ENCODE results near the gene RALY. TPM values are rescaled to one million over a fixed set of nuclear protein-coding genes. Genes with fewer than 3 reads are reported as not detected.
"Not testable (repeated sequence)": the region's sequence is repeated elsewhere in the genome, so short reads cannot be mapped to it uniquely, and the experiment has no call there.

Gene RALY
- total RNA-seq, 1 experiment from 2014 or later = 164 TPM

- Histone ChIP-seq H3K27me3 (ENCODE audit: control insufficient read depth, insufficient read depth, low read length) (no peaks in the 10 kb centered on the region), H3K36me3 (replicated peaks; ENCODE audit: control insufficient read depth, insufficient read depth, low read length) (no peaks in the 10 kb centered on the region), H3K4me3 (ENCODE audit: insufficient read depth, low read depth, low read length) (no peak overlapping the region)
- no peak for DNase-seq
These were observed 121.5 kb downstream of the RALY start for GRCh38 chr20:34115232-34115631.

- Histone ChIP-seq H3K27me3 (ENCODE audit: control insufficient read depth, insufficient read depth, low read length) (no peaks in the 10 kb centered on the region), H3K4me3 (ENCODE audit: insufficient read depth, low read depth, low read length) (no peak overlapping the region), H3K36me3 (replicated peaks; ENCODE audit: control insufficient read depth, insufficient read depth, low read length) (no peaks in the 10 kb centered on the region)
- no peak for DNase-seq
These were observed 126.5 kb downstream of the RALY start for GRCh38 chr20:34120213-34120612.

- H3K4me3 ChIP-seq (ENCODE audit: insufficient read depth, low read depth, low read length) = no peak overlapping the region
These were observed 128.7 kb downstream of the RALY start for GRCh38 chr20:34122274-34122980.

DNA sequence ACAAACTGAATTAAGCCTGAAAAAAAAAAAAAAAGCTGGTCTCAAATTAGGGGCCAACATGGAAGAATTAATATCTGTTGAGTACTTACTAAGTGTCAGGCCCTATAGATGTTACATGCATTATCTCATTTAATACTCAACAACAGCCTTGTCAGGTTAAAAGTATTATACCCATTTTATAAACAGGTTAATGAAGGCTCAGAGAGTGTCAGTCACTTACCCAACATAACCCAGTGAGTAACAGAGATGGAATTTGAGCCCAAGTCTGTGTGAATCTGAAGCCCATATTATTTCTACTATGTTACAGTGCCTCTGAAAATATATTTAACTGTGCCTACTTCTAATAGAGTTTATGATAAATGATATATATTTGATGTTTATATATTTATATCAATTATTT is 129.6 kb downstream of the RALY start:
- no peak overlapping the region for H3K4me3 ChIP-seq (ENCODE audit: insufficient read depth, low read depth, low read length)
- DNase-seq = no peak
- no peaks in the 10 kb centered on the region for H3K36me3 ChIP-seq (replicated peaks; ENCODE audit: control insufficient read depth, insufficient read depth, low read length)
- no peaks in the 10 kb centered on the region; the same call in 1 of the 2 replicates for H3K27me3 ChIP-seq (ENCODE audit: control insufficient read depth, insufficient read depth, low read length)

More at GRCh38 chr20:34122274-34122980, 128.7 kb downstream of the RALY start:
- Histone ChIP-seq H3K36me3 (replicated peaks; ENCODE audit: control insufficient read depth, insufficient read depth, low read length) (no peaks in the 10 kb centered on the region), H3K27me3 (ENCODE audit: control insufficient read depth, insufficient read depth, low read length) (no peaks in the 10 kb centered on the region)
- peak; percentile 27 for DNase-seq

GRCh38 chr20:34124469-34125249 is 130.9 kb downstream of the RALY start:
- H3K36me3 ChIP-seq (replicated peaks; ENCODE audit: control insufficient read depth, insufficient read depth, low read length) = no peaks in the 10 kb centered on the region
- DNase-seq = no peak
- H3K27me3 ChIP-seq (ENCODE audit: control insufficient read depth, insufficient read depth, low read length) = no peaks in the 10 kb centered on the region; the same call in 1 of the 2 replicates
- no peak overlapping the region for H3K4me3 ChIP-seq (ENCODE audit: insufficient read depth, low read depth, low read length)

- H3K27me3 ChIP-seq (ENCODE audit: control insufficient read depth, insufficient read depth, low read length) = no peaks in the 10 kb centered on the region; the same call in 1 of the 2 replicates
- no peak overlapping the region for H3K4me3 ChIP-seq (ENCODE audit: insufficient read depth, low read depth, low read length)
- DNase-seq = no peak
- no peaks in the 10 kb centered on the region for H3K36me3 ChIP-seq (replicated peaks; ENCODE audit: control insufficient read depth, insufficient read depth, low read length)
These were observed 134.1 kb downstream of the RALY start for GRCh38 chr20:34127792-34128191.

GRCh38 chr20:34129518-34130162 is 135.9 kb downstream of the RALY start:
- H3K4me3 ChIP-seq (ENCODE audit: insufficient read depth, low read depth, low read length) = no peak overlapping the region
- no peaks in the 10 kb centered on the region for H3K36me3 ChIP-seq (replicated peaks; ENCODE audit: control insufficient read depth, insufficient read depth, low read length)
- DNase-seq = peak; percentile 86
- H3K27me3 ChIP-seq (ENCODE audit: control insufficient read depth, insufficient read depth, low read length) = no peaks in the 10 kb centered on the region; the same call in 1 of the 2 replicates

DNA sequence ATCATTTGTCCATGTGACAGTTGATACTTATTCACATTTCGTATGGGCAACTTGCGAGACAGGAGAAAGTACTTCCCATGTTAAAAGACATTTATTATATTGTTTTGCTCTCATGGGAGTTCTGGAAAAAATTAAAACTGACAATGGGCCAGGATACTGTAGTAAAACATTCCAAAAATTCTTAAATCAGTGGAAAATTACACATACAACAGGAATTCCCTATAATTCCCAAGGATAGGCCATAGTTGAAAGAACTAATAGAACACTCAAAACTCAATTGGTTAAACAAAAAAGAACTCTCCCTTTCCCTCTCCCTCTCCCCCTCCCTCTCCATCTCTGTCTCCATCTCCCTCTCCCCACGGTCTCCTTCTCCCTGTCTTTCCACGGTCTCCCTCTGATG is 137.8 kb downstream of the RALY start:
- H3K36me3 ChIP-seq (replicated peaks; ENCODE audit: control insufficient read depth, insufficient read depth, low read length) = no peaks in the 10 kb centered on the region
- no peak overlapping the region for H3K4me3 ChIP-seq (ENCODE audit: insufficient read depth, low read depth, low read length)
- DNase-seq = no peak
- H3K27me3 ChIP-seq (ENCODE audit: control insufficient read depth, insufficient read depth, low read length) = no peaks in the 10 kb centered on the region; the same call in 1 of the 2 replicates

DNA sequence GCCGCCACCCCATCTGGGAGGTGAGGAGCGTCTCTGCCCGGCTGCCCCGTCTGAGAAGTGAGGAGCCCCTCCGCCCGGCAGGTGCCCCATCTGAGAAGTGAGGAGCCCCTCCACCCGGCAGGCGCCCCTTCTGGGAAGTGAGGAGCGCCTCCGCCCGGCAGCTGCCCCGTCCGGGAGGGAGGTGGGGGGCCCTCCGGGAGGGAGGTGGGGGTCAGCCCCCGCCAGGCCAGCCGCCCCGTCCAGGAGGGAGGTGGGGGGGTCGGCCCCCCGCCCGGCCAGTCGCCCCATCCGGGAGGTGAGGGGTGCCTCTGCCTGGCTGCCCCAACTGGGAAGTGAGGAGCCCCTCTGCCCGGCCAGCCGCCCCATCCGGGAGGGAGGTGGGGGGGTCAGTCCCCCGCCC is 138.8 kb downstream of the RALY start:
- H3K27me3 ChIP-seq (ENCODE audit: control insufficient read depth, insufficient read depth, low read length); H3K36me3 ChIP-seq (replicated peaks; ENCODE audit: control insufficient read depth, insufficient read depth, low read length); DNase-seq; H3K4me3 ChIP-seq (ENCODE audit: insufficient read depth, low read depth, low read length): not testable (repeated sequence)

DNA sequence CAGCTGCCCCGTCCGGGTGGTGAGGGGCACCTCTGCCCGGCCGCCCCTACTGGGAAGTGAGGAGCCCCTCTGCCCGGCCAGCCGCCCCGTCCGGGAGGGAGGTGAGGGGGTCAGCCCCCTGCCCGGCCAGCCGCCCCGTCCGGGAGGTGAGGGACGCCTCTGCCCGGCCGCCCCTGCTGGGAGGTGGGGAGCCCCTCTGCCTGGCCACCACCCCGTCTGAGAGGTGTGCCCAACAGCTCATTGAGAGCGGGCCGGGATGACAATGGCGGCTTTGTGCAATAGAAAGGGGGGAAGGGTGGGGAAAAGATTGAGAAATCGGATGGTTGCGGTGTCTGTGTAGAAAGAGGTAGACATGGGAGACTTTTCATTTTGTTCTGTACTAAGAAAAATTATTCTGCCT is 139.2 kb downstream of the RALY start:
- H3K4me3 ChIP-seq (ENCODE audit: insufficient read depth, low read depth, low read length); H3K36me3 ChIP-seq (replicated peaks; ENCODE audit: control insufficient read depth, insufficient read depth, low read length); DNase-seq; H3K27me3 ChIP-seq (ENCODE audit: control insufficient read depth, insufficient read depth, low read length): not testable (repeated sequence)

- H3K36me3 ChIP-seq (replicated peaks; ENCODE audit: control insufficient read depth, insufficient read depth, low read length); H3K4me3 ChIP-seq (ENCODE audit: insufficient read depth, low read depth, low read length); H3K27me3 ChIP-seq (ENCODE audit: control insufficient read depth, insufficient read depth, low read length); DNase-seq: not testable (repeated sequence)
These were observed 139.7 kb downstream of the RALY start for GRCh38 chr20:34133365-34133860.

Other genes with a start within 250 kb of the RALY start
- gene CHMP4B, start 182.6 kb upstream of the RALY start, total RNA-seq (2014; rRNA removed; shearing (Covaris generic)) = 31.8 and 33.6 TPM in 2 replicates
- gene EIF2S2, start 118.3 kb downstream of the RALY start, total RNA-seq (2014; rRNA removed; shearing (Covaris generic)) = 106 and 121 TPM in 2 replicates
- gene ASIP, start 247.5 kb downstream of the RALY start, total RNA-seq (2014; rRNA removed; shearing (Covaris generic)) = not detected in 2 replicates

Data from H7 (cell line).